Stimulated activated naive B cell treated with anti-CD40 and anti-IgM and Interleukin-4, amounts not matched to agents 10 μg/mL and 1 μg/mL and 100 μg/mL, for 72 hours (primary cell): ENCODE results near the gene CRHBP.
A peak's percentile ranks its signal among the peaks of the same experiment; 100 is the strongest.

Experiments
- ATAC-seq, 2 donors: fragments of 150-1000 bp; cut with Tn5 transposase; replicated peaks; 2 replicates each; pipeline ENCODE4 v1.10.0; 2021; ENCODE audit warnings: moderate library complexity in 1 of 2
- DNase-seq: peaks from one replicate; pipeline ENCODE4 v3.0.0; 2021
- H3K27ac Mint-ChIP-seq: one replicate; pipeline ENCODE4 v1.8.0; 2022; ENCODE audit warnings: mild to moderate bottlenecking, mixed read lengths
- H3K27me3 Mint-ChIP-seq, 2 donors: one replicate each; pipeline ENCODE4 v1.8.0; 2022; ENCODE audit warnings: mixed read lengths in 2 of 2
- H3K36me3 Mint-ChIP-seq, 2 donors: one replicate each; pipeline ENCODE4 v1.8.0; 2022; ENCODE audit warnings: mixed read lengths in 2 of 2, mild to moderate bottlenecking in 1 of 2
- H3K4me1 Mint-ChIP-seq, 2 donors: one replicate each; pipeline ENCODE4 v1.8.0; 2022; ENCODE audit warnings: mixed read lengths in 2 of 2, mild to moderate bottlenecking in 1 of 2
- H3K4me3 Mint-ChIP-seq, 2 donors: one replicate each; pipeline ENCODE4 v1.8.0; 2022; ENCODE audit warnings: mild to moderate bottlenecking in 2 of 2, mixed read lengths in 2 of 2, moderate library complexity in 1 of 2
- H3K9me3 Mint-ChIP-seq, 2 donors: one replicate each; pipeline ENCODE4 v1.8.0; 2022; ENCODE audit warnings: mixed read lengths in 2 of 2, mild to moderate bottlenecking in 1 of 2

Gene CRHBP

GRCh38 chr5:77015938-77016569, 63.2 kb downstream of the CRHBP start:
- ATAC-seq (peak; percentile 41 to 44), DNase-seq (no peak)
- peaks cover 9 to 24% of the 10 kb centered on the region in 2 donors for H3K27me3 Mint-ChIP-seq
- no peak overlapping the region for H3K4me3 Mint-ChIP-seq
- H3K4me1 Mint-ChIP-seq: no peaks in the 10 kb centered on the region
- no peak overlapping the region for H3K27ac Mint-ChIP-seq
- no peaks in the 10 kb centered on the region for H3K9me3 Mint-ChIP-seq
- no peaks in the 10 kb centered on the region for H3K36me3 Mint-ChIP-seq

GRCh38 chr5:77016962-77017361, 64.1 kb downstream of the CRHBP start:
- H3K9me3 Mint-ChIP-seq: no peaks in the 10 kb centered on the region
- no peaks in the 10 kb centered on the region for H3K36me3 Mint-ChIP-seq
- H3K4me3 Mint-ChIP-seq: no peak overlapping the region
- ATAC-seq (no peak), DNase-seq (no peak)
- no peak overlapping the region for H3K27ac Mint-ChIP-seq
- no peaks in the 10 kb centered on the region for H3K4me1 Mint-ChIP-seq
- H3K27me3 Mint-ChIP-seq: peaks cover 10 to 24% of the 10 kb centered on the region in 2 donors

- Mint-ChIP-seq H3K4me1 (no peaks in the 10 kb centered on the region), H3K27me3 (peaks cover 17 to 29% of the 10 kb centered on the region in 2 donors), H3K27ac (no peak overlapping the region), H3K36me3 (peaks cover 1 to 2% of the 10 kb centered on the region in 2 donors), H3K9me3 (peaks cover 2 to 3% of the 10 kb centered on the region in 2 donors), H3K4me3 (no peak overlapping the region)
- DNase-seq (no peak), ATAC-seq (no peak)
Observed at GRCh38 chr5:77017668-77018067, 64.8 kb downstream of the CRHBP start.
